HL-60/S4 treated with phorbol 12-myristate 13-acetate at 8.2 ng/mL for 4 days and 3 days (cell line): ENCODE data around the gene KCND3.
"Not testable (repeated sequence)": the region's sequence is repeated elsewhere in the genome, so short reads cannot be mapped to it uniquely, and the experiment has no call there.

ENCODE experiments used
- in situ Hi-C: fragments of 300-500 bp; cut with MboI; formaldehyde crosslinking; loops from 2 replicates; pipeline ENCODE4 v1.15.0; 2022; ENCODE audit warnings: low sequenced_read_pairs

The KCND3 gene

GRCh38 chr1:111747947-111748346, 241.5 kb downstream of the KCND3 start:
- in situ Hi-C loops, result no loop called here

DNA sequence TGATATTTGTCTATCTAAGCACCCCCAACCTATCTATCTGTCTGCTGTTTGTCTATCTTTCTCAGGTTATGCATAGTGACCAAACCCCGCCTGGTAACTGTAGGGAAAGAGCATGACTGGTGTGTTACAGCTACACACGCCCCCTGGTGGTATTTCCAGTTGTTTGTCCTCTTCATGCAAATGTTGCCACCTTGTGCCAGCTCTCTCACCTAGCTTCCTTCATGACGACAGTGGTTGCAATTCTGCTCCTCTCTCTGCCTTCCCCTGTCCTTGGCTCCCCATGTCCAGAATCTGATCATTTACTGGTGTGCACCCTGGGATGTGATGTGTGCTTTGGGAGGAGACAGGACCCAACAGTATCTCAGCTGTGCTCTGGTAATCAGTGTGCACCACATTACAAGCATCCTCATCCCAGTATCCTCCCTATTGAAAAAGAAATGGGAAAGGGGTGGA, 242.2 kb downstream of the KCND3 start:
- in situ Hi-C loops, result no loop called here

DNA sequence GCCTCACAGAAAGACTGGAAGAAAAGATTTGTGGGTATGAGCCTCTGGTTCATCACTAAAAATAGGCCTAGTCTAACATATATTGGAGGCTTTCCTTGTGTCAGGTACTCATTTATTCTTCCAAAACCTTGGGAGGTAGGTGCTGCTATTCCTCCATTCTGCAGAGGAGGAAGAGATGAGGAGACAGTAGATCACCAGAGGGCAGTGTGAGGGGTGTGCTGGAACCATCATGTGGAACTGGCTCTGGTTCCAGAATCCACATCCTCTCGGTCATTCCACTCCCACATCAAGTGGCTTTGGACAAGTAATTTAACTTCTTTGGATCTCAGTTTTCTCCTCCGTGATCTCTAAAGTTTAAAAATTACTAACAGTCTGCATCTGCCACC, 242.9 kb downstream of the KCND3 start:
- in situ Hi-C loops, result no loop called here

GRCh38 chr1:111745675-111746613, 243.5 kb downstream of the KCND3 start:
- in situ Hi-C loops, result no loop called here

GRCh38 chr1:111743679-111744101, 245.8 kb downstream of the KCND3 start:
- in situ Hi-C loops, result no loop called here

DNA sequence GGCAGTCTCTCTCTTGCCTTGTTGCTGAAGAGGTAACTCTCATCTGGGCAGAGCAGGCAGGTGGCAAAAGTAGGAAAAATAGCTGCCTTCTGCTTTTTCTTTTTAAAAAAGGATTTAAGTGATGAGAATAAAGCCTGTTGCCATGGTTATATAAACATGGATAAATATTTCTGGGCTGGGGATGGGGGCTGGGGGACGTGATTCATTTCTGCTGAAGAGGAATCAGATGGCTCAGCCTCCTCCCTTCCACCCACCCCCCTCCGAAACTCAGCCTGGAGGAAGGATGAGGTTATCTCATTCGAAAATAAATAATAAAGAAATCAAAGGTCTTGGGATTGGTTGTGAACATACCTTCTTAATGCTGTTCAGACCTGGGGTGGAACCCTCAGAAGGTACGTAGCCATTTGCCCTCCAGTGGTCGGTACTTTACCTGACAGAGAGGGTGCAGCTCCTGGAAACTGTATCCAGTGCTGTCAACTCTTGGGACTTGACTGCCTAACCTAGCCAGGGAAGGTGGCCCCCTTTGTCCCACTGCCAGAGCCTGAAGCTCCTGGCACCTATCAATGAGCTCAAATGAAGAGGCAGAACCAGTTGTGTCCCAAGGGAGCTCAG, 246.4 kb downstream of the KCND3 start:
- in situ Hi-C loops, result no loop called here

- in situ Hi-C loops, result not testable (repeated sequence)
Measured at GRCh38 chr1:111742292-111742691, 247.2 kb downstream of the KCND3 start.

- in situ Hi-C loops, result no loop called here
Measured at GRCh38 chr1:111739925-111740765, 249.3 kb downstream of the KCND3 start.

DNA sequence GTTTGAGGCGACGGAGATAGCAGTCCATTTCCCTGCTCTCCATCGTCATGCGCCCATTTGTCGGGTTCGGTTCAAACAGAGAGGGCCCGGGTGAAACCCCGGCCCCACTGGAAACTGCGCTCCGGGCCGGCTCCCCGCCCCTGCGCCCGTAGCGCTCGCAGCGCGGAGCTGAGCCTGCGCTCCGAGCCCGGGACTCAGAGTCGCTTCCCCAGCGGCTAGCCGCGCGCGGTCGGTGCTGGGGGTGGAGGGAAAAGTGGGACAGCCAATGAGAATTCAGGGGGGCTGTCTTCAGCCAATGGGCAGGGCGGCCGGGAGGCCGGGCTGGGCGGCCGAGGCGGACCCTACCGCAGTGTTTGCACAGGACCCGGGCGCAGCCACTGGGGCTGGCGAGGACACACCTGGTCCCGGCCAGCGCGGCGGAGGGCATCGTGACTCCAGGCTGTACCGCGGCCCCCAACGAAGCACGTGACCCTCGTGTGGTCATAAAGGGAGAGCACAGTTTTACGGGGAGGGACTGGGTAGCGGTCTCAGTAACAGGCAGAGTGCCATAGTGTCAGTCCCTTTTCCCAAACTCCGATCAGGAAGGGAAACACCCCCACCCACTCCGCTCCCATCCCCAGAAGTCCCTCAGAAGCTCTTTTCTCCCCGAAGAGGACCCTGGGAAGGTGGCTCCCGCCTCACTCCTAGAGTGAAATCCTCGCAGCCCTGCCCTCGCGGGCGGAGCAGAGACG, 250.1 kb downstream of the KCND3 start, which contains the start of gene INKA2:
INKA2 (minus strand) TSS at position 202 of the 731 bp plus-strand sequence; CDS start at position 49, 153 bp downstream.
- in situ Hi-C loops, result no loop called here

GRCh38 chr1:111738436-111739193, 250.9 kb downstream of the KCND3 start:
- in situ Hi-C loops, result no loop called here

- in situ Hi-C loops, result no loop called here
Measured at GRCh38 chr1:111738133-111738435, 251.4 kb downstream of the KCND3 start.

DNA sequence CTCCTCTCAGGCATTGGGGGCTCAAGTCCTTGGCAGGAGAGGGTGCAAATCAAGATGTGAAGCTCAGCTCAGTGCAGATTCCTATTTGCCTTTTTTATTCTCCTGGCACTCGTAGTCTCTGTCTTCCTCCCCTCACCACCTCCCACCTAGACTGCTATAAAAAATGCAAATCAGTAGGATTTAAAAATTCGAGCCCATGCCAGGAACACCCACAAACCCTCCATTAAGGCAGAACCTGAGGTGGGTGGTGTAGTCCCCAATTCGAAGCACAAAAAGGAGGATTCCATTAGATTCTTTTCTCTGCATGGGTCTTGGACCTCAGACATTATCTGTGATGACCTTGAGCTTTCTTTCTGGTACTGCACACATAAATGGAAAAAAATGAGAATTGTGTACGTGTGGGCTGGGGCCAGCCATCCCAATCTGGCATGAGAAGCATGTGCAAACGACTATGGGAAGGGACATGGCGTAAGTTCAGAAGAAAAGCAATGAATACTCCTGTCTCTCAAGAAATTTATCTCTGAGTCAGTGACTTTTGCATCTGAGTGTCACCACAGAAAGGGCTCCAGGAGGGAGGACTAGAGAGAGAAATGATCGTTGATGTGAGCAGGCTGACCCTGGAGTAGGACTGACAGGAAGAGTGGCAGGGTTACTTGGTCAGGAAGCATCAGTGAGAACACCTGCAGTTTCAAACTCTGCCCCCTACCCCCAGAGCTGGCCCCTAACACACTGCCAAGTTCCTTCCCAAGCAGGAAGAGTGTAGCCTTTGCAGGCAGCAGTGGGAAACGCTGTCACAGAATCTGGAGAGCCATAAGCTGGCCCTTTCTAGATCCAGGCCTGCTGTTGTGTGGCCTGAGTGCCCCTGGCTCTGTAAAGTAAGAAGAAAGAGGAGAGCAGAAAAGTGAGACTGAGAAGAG, 252.0 kb downstream of the KCND3 start:
- in situ Hi-C loops, result no loop called here

- in situ Hi-C loops, result no loop called here
Measured at GRCh38 chr1:111736548-111737215, 252.8 kb downstream of the KCND3 start.

DNA sequence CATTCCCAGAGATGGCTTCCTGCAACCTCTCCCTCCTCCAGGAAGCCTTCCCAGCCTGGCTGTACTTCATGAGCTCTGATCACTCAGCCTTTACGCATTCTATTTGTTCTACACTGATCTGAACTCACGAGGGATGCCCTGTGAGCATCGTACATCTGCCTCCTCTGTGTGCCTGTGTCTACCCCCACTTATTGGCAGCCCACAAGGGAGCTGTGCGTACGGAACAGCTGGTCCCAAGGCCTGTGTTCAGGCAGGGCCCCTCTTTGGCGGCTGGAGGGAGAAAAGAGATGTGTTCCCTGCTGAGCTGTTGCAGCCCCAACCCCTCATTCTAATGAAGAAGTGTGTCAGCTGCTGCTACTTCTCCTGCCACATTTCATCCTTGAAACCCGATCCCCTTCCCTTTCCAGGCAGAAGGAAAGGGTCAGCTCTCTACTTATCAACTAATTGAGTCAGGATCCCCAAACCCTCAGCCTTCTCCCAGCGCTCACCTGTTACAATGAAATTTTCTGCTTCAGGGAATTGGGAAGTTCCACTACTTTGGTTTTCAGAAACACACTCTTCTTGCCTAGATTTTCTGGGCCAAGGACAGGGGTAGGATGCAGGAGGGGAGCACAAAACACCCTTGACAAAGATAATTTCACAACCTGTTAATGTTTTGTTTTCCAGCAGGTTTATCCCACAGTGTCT, 253.5 kb downstream of the KCND3 start:
- in situ Hi-C loops, result no loop called here

GRCh38 chr1:111735321-111735720, 254.1 kb downstream of the KCND3 start:
- in situ Hi-C loops, result no loop called here

DNA sequence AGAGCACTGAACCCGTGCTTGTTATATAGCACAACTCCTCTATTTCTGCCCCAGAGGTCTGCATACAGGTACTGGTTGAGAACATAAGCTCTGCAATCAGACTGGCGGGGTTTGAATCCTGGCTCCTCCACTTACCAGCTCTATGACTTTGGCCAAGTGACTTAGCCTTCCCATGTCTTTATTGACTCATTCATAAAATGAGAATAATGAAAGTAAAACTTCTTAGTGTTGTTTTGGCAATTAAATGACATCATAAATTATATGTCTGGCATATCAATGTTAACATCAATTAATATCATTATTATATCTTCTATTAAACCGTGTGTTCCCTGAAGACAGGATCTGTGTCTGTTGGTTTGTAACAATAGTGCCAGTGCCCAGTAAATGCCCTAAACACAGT, 254.6 kb downstream of the KCND3 start:
- in situ Hi-C loops, result no loop called here

DNA sequence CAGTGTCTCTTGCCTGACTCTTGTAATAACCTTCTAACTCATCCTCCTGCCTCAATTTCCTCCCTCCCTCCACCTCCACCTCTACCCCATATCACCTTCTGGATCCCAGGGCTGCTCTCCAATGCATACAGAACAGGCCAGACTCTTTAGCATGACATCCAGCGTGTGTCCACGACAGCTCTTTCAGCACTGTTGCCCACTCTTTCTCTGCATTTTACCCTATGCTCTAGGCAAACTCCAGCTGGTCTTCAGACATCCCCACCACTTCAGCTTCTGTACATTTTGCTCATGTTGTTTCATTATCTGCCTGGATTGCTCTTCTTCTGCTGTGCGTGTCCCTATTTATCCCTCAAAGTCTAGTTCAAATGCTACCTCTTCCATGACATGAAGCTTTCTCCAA, 255.0 kb downstream of the KCND3 start:
- in situ Hi-C loops, result no loop called here

DNA sequence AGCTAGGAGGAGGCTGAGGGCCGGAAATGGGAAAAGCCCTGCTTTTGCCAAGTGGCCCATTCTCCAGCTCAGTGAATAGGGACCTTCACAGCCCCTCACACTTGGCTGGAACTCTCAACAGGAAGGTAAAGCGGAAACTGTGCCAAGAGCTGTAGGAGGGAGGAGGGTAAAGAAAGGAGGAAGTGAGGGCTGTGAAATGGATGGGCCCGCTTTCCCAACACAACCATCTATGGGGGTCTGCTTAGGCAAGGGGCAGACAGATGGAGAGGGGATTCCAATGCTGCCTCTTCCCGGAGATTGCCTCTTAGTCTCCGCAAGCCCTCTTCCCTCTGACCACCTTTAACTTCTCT, 255.5 kb downstream of the KCND3 start:
- in situ Hi-C loops, result no loop called here
